Activated T-helper 1 cell treated with anti-CD3 and anti-CD28 coated beads, Interleukin-12 subunit alpha, Interleukin-12 subunit beta, Interleukin-2, Interleukin-4 antibody, amounts not matched to agents 30 ng/mL and 10 ng/mL and 1 ng/mL, durations not matched to agents 14 hours and 24 hours and 36 hours (primary cell): Measurements from ENCODE around the gene ICAM2. TPM values are rescaled to one million over a fixed set of nuclear protein-coding genes. Genes with fewer than 3 reads are reported as not detected.

Experiments used
- DNase-seq: peaks from one replicate; pipeline ENCODE4 v3.0.0; 2021; ENCODE audit warnings: low spot score
- H3K27ac Mint-ChIP-seq: one replicate; pipeline ENCODE4 v1.8.0; 2021; ENCODE audit warnings: mild to moderate bottlenecking, mixed read lengths
- H3K27me3 Mint-ChIP-seq: one replicate; pipeline ENCODE4 v1.8.0; 2022; ENCODE audit warnings: mild to moderate bottlenecking, moderate library complexity, mixed read lengths; ENCODE audit not compliant: insufficient read depth
- H3K36me3 Mint-ChIP-seq: one replicate; pipeline ENCODE4 v1.8.0; 2021; ENCODE audit warnings: low read depth, mixed read lengths
- H3K4me1 Mint-ChIP-seq: one replicate; pipeline ENCODE4 v1.8.0; 2021; ENCODE audit warnings: low read depth, mixed read lengths
- H3K4me3 Mint-ChIP-seq: one replicate; pipeline ENCODE4 v1.8.0; 2021; ENCODE audit warnings: mild to moderate bottlenecking, moderate library complexity, mixed read lengths
- H3K9me3 Mint-ChIP-seq: one replicate; pipeline ENCODE4 v1.8.0; 2021; ENCODE audit warnings: mixed read lengths
- intact Hi-C: fragments of 100-400 bp; cut with micrococcal nuclease; formaldehyde crosslinking; loops from one replicate; pipeline ENCODE4 v1.15.1; 2024
- total RNA-seq: library from RNA; stranded (reverse); gene quantifications from 2 replicates; pipeline ENCODE4 v1.2.3, GENCODE V29; 2022

ICAM2 gene
- total RNA-seq, 1 donor from 2014 or later: 62.1 TPM

- no peak overlapping the region for H3K4me3 Mint-ChIP-seq
- intact Hi-C loops: no loop called here
- H3K36me3 Mint-ChIP-seq: peaks cover 14% of the 10 kb centered on the region
- H3K27me3 Mint-ChIP-seq: peaks cover 2% of the 10 kb centered on the region
- no peaks in the 10 kb centered on the region for H3K9me3 Mint-ChIP-seq
- peaks cover 22% of the 10 kb centered on the region for H3K4me1 Mint-ChIP-seq
- H3K27ac Mint-ChIP-seq: no peak overlapping the region
- DNase-seq: no peak
Measured at GRCh38 chr17:64004903-64005733, 15.3 kb downstream of the ICAM2 start.

- Mint-ChIP-seq H3K27ac (no peak overlapping the region), H3K27me3 (peaks cover 2% of the 10 kb centered on the region), H3K9me3 (no peaks in the 10 kb centered on the region), H3K4me1 (peaks cover 23% of the 10 kb centered on the region), H3K4me3 (no peak overlapping the region), H3K36me3 (peaks cover 9% of the 10 kb centered on the region)
- no peak for DNase-seq
- intact Hi-C loops: no loop called here
Measured at GRCh38 chr17:64004218-64004770, 16.1 kb downstream of the ICAM2 start.

- peaks cover 23% of the 10 kb centered on the region for H3K4me1 Mint-ChIP-seq
- H3K9me3 Mint-ChIP-seq: no peaks in the 10 kb centered on the region
- H3K27ac Mint-ChIP-seq: no peak overlapping the region
- H3K27me3 Mint-ChIP-seq: peaks cover 2% of the 10 kb centered on the region
- no peak overlapping the region for H3K4me3 Mint-ChIP-seq
- H3K36me3 Mint-ChIP-seq: peaks cover 8% of the 10 kb centered on the region
- DNase-seq: no peak
- intact Hi-C loops: no loop called here
Measured at GRCh38 chr17:64003526-64004121, 16.8 kb downstream of the ICAM2 start.

GRCh38 chr17:64002658-64003525, 17.5 kb downstream of the ICAM2 start:
- no peak overlapping the region for H3K4me3 Mint-ChIP-seq
- peaks cover 20% of the 10 kb centered on the region for H3K4me1 Mint-ChIP-seq
- peaks cover 8% of the 10 kb centered on the region for H3K36me3 Mint-ChIP-seq
- H3K27me3 Mint-ChIP-seq: peaks cover 2% of the 10 kb centered on the region
- no peak for DNase-seq
- intact Hi-C loops: no loop called here
- no peak overlapping the region for H3K27ac Mint-ChIP-seq
- H3K9me3 Mint-ChIP-seq: no peaks in the 10 kb centered on the region

GRCh38 chr17:64001763-64002529, 18.5 kb downstream of the ICAM2 start:
- Mint-ChIP-seq H3K27me3 (peaks cover 5% of the 10 kb centered on the region), H3K4me3 (no peak overlapping the region), H3K27ac (no peak overlapping the region), H3K36me3 (peaks cover 6% of the 10 kb centered on the region), H3K9me3 (no peaks in the 10 kb centered on the region), H3K4me1 (peaks cover 24% of the 10 kb centered on the region)
- intact Hi-C loops: no loop called here
- no peak for DNase-seq

GRCh38 chr17:64001091-64001579, 19.3 kb downstream of the ICAM2 start:
- peaks cover 6% of the 10 kb centered on the region for H3K36me3 Mint-ChIP-seq
- H3K4me3 Mint-ChIP-seq: no peak overlapping the region
- H3K9me3 Mint-ChIP-seq: no peaks in the 10 kb centered on the region
- no peak overlapping the region for H3K27ac Mint-ChIP-seq
- DNase-seq: no peak
- intact Hi-C loops: no loop called here
- peaks cover 13% of the 10 kb centered on the region for H3K27me3 Mint-ChIP-seq
- peaks cover 28% of the 10 kb centered on the region for H3K4me1 Mint-ChIP-seq

GRCh38 chr17:63999680-64000531, 20.5 kb downstream of the ICAM2 start:
- intact Hi-C loops: loop anchor here (5.0 kb wide), 1 partner anchor 53 kb away; no protein-coding TSS in a partner anchor
- no peak for DNase-seq
- Mint-ChIP-seq H3K9me3 (no peaks in the 10 kb centered on the region), H3K27ac (no peak overlapping the region), H3K4me1 (peaks cover 34% of the 10 kb centered on the region), H3K27me3 (peaks cover 15% of the 10 kb centered on the region), H3K4me3 (peak overlapping the region; percentile 82), H3K36me3 (peaks cover 9% of the 10 kb centered on the region)

- DNase-seq: no peak
- peaks cover 17% of the 10 kb centered on the region for H3K27me3 Mint-ChIP-seq
- peaks cover 37% of the 10 kb centered on the region for H3K4me1 Mint-ChIP-seq
- H3K4me3 Mint-ChIP-seq: peak overlapping the region; percentile 82
- no peaks in the 10 kb centered on the region for H3K9me3 Mint-ChIP-seq
- H3K36me3 Mint-ChIP-seq: peaks cover 6% of the 10 kb centered on the region
- intact Hi-C loops: loop anchor here (1.0 to 5.0 kb wide), 3 partner anchors 14 to 52 kb away; partner anchors contain the start of gene ICAM2
- peak overlapping the region; percentile 52 for H3K27ac Mint-ChIP-seq
Measured at GRCh38 chr17:63998721-63999679, 21.4 kb downstream of the ICAM2 start.

- Mint-ChIP-seq H3K36me3 (peaks cover 5% of the 10 kb centered on the region), H3K9me3 (no peaks in the 10 kb centered on the region), H3K27me3 (peaks cover 17% of the 10 kb centered on the region), H3K4me1 (peaks cover 43% of the 10 kb centered on the region), H3K27ac (peak within 1 kb of the TSS; percentile 52), H3K4me3 (peak within 1 kb of the TSS; percentile 85)
- peak; percentile 71 for DNase-seq
- intact Hi-C loops: loop anchor here (1.0 to 5.0 kb wide), 3 partner anchors 13 to 51 kb away; partner anchors contain the start of gene ICAM2
Measured at GRCh38 chr17:63998050-63998720, 22.2 kb downstream of the ICAM2 start, which contains the start of gene PRR29. Gene PRR29, plus strand, starts transcription at chr17:63998351. Its CDS starts 14 bp downstream, at chr17:63998365.
